ENCODE results near the gene OR2W1. TPM values are rescaled to one million over a fixed set of nuclear protein-coding genes. Genes with fewer than 3 reads are reported as not detected.

The OR2W1 gene, protein sequence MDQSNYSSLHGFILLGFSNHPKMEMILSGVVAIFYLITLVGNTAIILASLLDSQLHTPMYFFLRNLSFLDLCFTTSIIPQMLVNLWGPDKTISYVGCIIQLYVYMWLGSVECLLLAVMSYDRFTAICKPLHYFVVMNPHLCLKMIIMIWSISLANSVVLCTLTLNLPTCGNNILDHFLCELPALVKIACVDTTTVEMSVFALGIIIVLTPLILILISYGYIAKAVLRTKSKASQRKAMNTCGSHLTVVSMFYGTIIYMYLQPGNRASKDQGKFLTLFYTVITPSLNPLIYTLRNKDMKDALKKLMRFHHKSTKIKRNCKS
- total RNA-seq: not detected

DNA sequence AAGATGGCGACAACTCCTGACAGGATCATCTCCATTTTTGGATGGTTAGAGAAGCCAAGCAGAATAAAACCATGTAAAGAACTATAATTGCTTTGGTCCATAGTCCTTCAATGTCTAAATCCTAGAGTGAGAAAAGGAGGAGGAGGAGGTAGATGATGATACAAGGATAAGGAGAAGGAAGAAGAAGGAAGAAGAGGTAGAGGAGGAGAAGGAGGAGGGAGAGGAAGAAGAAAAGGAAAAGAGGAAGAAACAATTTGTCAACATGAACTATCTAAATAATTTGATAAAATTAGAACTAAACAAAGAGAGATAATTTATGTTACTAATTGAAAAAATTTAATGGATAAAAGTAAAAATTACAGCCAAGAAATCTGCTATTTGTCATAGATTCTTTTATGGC is at the start of gene OR2W1:
Gene OR2W1, minus strand, starts transcription at position 101 of the 400 bp plus-strand sequence. Its CDS starts 0 bp downstream, at position 101.
- ATAC-seq: no peak
- intact Hi-C loops (cut with DNase I): no loop called here
- TF ChIP-seq POLR2A (IDR thresholded peaks at IDR 0.05): no peak
- TF ChIP-seq, protein P1, sequence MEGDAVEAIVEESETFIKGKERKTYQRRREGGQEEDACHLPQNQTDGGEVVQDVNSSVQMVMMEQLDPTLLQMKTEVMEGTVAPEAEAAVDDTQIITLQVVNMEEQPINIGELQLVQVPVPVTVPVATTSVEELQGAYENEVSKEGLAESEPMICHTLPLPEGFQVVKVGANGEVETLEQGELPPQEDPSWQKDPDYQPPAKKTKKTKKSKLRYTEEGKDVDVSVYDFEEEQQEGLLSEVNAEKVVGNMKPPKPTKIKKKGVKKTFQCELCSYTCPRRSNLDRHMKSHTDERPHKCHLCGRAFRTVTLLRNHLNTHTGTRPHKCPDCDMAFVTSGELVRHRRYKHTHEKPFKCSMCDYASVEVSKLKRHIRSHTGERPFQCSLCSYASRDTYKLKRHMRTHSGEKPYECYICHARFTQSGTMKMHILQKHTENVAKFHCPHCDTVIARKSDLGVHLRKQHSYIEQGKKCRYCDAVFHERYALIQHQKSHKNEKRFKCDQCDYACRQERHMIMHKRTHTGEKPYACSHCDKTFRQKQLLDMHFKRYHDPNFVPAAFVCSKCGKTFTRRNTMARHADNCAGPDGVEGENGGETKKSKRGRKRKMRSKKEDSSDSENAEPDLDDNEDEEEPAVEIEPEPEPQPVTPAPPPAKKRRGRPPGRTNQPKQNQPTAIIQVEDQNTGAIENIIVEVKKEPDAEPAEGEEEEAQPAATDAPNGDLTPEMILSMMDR (IDR thresholded peaks at IDR 0.05): no peak
- no peaks in the 10 kb centered on the region for H3K36me3 ChIP-seq (replicated peaks in 1 of 2; ENCODE audit: insufficient read depth in 1 of 2, low read depth in 2 of 2)
- WGBS, 2 donors: 31 to 50% methylated on average over 1 of the region's 1 CpG
- H3K9me3 ChIP-seq: peaks cover 0 to 4% (median 0%) of the 10 kb centered on the region in 3 donors
- no peak within 1 kb of the TSS for H3K27ac ChIP-seq
- no peak within 1 kb of the TSS for H3K4me3 ChIP-seq
- no peaks in the 10 kb centered on the region for H3K27me3 ChIP-seq
- no peak for DNase-seq
- no peaks in the 10 kb centered on the region for H3K4me1 ChIP-seq

DNA sequence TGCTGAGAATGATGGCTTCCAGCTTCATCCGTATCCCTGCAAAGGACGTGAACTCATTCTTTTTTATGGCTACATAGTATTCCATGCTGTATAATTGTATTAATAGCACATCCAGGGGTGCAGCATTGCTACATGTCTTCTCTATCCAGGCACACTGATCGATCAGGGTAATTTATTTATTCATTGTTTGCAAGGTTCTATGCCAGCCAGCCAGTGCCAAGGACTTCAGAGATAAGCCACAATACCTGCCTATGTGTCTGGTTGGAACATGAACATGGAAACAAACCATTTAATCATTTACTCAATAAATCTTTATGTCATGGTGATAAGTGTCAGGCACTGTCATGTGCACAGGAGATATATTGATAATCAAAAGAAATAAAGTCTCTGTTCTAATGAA is 48.0 kb upstream of the OR2W1 start:
- no peaks in the 10 kb centered on the region for H3K36me3 ChIP-seq (replicated peaks in 1 of 2; ENCODE audit: insufficient read depth in 1 of 2, low read depth in 2 of 2)
- H3K27ac ChIP-seq: no peak overlapping the region
- H3K27me3 ChIP-seq: no peaks in the 10 kb centered on the region
- intact Hi-C loops (cut with DNase I): no loop called here
- DNase-seq: no peak
- no peaks in the 10 kb centered on the region for H3K9me3 ChIP-seq
- TF ChIP-seq, protein P1 (IDR thresholded peaks at IDR 0.05): no peak
- TF ChIP-seq POLR2A (IDR thresholded peaks at IDR 0.05): no peak
- ATAC-seq: no peak
- no peak overlapping the region for H3K4me3 ChIP-seq
- WGBS, 2 donors: 60 to 62% methylated on average over 3 of the region's 3 CpGs
- H3K4me1 ChIP-seq: no peaks in the 10 kb centered on the region

DNA sequence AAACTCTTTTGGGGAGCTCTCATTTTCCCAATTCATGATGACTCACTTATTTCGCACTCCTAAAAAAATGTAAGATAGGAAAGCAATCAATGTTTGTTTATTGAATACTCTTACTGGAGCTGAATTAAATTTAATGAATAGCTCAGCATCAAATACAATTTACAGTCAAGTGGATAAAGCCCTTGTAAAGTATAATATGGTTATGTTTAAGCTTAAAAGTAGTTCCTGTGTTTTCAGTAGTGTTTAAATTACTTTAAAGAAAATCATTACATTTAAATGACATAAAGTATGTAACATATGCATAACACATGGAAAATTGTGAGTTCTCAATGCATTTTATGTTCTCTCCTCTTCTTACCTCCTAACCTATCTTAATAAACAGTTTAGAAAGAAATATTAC is 42.2 kb upstream of the OR2W1 start, which contains the start of gene OR2B3:
Gene OR2B3, minus strand, starts transcription at position 101 of the 400 bp plus-strand sequence. Its CDS starts 65 bp downstream, at position 36.
- Histone ChIP-seq H3K36me3 (replicated peaks in 1 of 2; ENCODE audit: insufficient read depth in 1 of 2, low read depth in 2 of 2) (no peaks in the 10 kb centered on the region), H3K27ac (no peak within 1 kb of the TSS), H3K27me3 (no peaks in the 10 kb centered on the region), H3K9me3 (no peaks in the 10 kb centered on the region), H3K4me3 (no peak within 1 kb of the TSS), H3K4me1 (no peaks in the 10 kb centered on the region)
- no peak for TF ChIP-seq POLR2A (IDR thresholded peaks at IDR 0.05)
- TF ChIP-seq, protein P1 (IDR thresholded peaks at IDR 0.05): no peak
- ATAC-seq: no peak
- DNase-seq: no peak
- intact Hi-C loops (cut with DNase I): no loop called here
- 69 to 71% methylated on average over 1 of the region's 1 CpG for WGBS, 2 donors

DNA sequence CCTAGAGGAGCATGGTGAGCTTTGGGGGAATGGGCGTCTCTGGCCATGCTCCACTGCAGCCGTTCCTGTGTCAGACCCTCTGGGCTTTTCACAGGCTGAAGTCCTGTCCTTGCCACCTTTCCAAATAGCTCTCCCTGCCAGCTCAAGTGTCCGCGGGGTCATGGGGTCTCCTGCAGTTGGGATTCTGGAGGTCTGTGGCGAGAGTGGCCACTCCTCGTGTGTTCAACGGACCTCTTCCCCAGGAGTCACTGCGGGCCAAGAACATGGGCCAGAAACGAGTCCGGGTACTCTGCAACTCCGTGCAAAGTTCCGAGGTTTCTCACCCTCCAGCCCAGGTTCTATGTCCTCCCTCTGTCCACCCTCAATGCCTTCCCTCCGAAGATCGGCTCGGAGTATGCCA is 37.5 kb upstream of the OR2W1 start:
- ATAC-seq: no peak
- no peak for DNase-seq
- Histone ChIP-seq H3K9me3 (no peaks in the 10 kb centered on the region), H3K4me1 (no peaks in the 10 kb centered on the region), H3K27me3 (no peaks in the 10 kb centered on the region), H3K36me3 (replicated peaks in 1 of 2; ENCODE audit: insufficient read depth in 1 of 2, low read depth in 2 of 2) (no peaks in the 10 kb centered on the region), H3K4me3 (no peak overlapping the region), H3K27ac (no peak overlapping the region)
- intact Hi-C loops (cut with DNase I): no loop called here
- WGBS, 2 donors: 81 to 88% methylated on average over 15 of the region's 15 CpGs
- TF ChIP-seq, protein P1 (IDR thresholded peaks at IDR 0.05): no peak
- TF ChIP-seq POLR2A (IDR thresholded peaks at IDR 0.05): no peak

DNA sequence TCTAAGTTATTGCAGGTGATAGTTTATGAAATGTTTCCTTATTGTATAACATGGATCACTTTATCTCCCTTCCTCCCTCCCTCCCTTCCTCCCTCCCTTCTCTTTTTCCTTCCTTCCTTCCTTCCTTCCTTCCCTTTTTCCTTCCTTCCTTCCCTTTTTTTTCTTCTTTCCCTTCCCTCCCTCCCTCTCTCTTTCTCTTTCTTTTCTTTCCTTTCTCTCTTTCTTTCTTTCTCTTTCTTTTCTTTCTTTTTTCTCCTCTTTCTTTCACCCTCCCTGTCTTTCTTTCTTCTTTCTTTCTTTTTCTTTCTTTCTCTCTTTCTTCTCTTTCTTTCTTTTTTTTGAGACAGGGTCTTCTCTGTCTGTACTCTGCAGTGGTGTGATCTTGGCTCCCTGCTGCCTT is 36.3 kb upstream of the OR2W1 start:
- Histone ChIP-seq H3K9me3 (no peaks in the 10 kb centered on the region), H3K4me1 (no peaks in the 10 kb centered on the region), H3K27me3 (no peaks in the 10 kb centered on the region), H3K4me3 (no peak overlapping the region), H3K36me3 (replicated peaks in 1 of 2; ENCODE audit: insufficient read depth in 1 of 2, low read depth in 2 of 2) (no peaks in the 10 kb centered on the region), H3K27ac (no peak overlapping the region)
- DNase-seq (no peak), ATAC-seq (no peak)
- intact Hi-C loops (cut with DNase I): no loop called here
- TF ChIP-seq POLR2A (IDR thresholded peaks at IDR 0.05): no peak
- TF ChIP-seq, protein P1 (IDR thresholded peaks at IDR 0.05): no peak
